GM12873 (cell line): Measurements from ENCODE around the gene MORN5.

Experiments
- CTCF ChIP-seq: IDR thresholded peaks from 2 replicates; pipeline ENCODE4 v1.5.1; 2012; ENCODE audit warnings: low read depth, mild to moderate bottlenecking, moderate library complexity, low read length, control low read depth; ENCODE audit not compliant: insufficient read depth; ENCODE audit errors: missing control alignments

Gene MORN5

GRCh38 chr9:122229485-122229837, 69.8 kb downstream of the MORN5 start:
- no peak for TF ChIP-seq CTCF

- no peak for TF ChIP-seq CTCF
Measured at GRCh38 chr9:122232796-122233306, 73.1 kb downstream of the MORN5 start.

GRCh38 chr9:122234022-122234748, 74.5 kb downstream of the MORN5 start:
- no peak for TF ChIP-seq CTCF

- TF ChIP-seq CTCF, result no peak
Measured at GRCh38 chr9:122236681-122237080, 77.0 kb downstream of the MORN5 start.

- TF ChIP-seq CTCF, result no peak
Measured at GRCh38 chr9:122239722-122240121, 80.0 kb downstream of the MORN5 start.

- no peak for TF ChIP-seq CTCF
Measured at GRCh38 chr9:122244349-122244748, 84.6 kb downstream of the MORN5 start.

GRCh38 chr9:122246666-122247065, 87.0 kb downstream of the MORN5 start:
- no peak for TF ChIP-seq CTCF
